Nephron progenitor cell (in vitro differentiated cells): ENCODE data around the gene MYO18B.
A peak's percentile ranks its signal among the peaks of the same experiment; 100 is the strongest.

Source experiments
- DNase-seq: peaks from one replicate; pipeline ENCODE4 v3.0.0; 2021
- H3K27ac Mint-ChIP-seq: 2 replicates; pipeline ENCODE4 v1.8.0; 2021; ENCODE audit warnings: mild to moderate bottlenecking, moderate library complexity, mixed read lengths
- H3K27me3 Mint-ChIP-seq: 2 replicates; pipeline ENCODE4 v1.8.0; 2021; ENCODE audit warnings: mild to moderate bottlenecking, low read depth, mixed read lengths; ENCODE audit not compliant: poor library complexity
- H3K36me3 Mint-ChIP-seq: 2 replicates; pipeline ENCODE4 v1.8.0; 2021; ENCODE audit warnings: low read depth, mixed read lengths
- H3K4me1 Mint-ChIP-seq: 2 replicates; pipeline ENCODE4 v1.8.0; 2021; ENCODE audit warnings: mixed read lengths
- H3K4me3 Mint-ChIP-seq: 2 replicates; pipeline ENCODE4 v1.8.0; 2021; ENCODE audit warnings: mild to moderate bottlenecking, moderate library complexity, mixed read lengths
- H3K9me3 Mint-ChIP-seq: 2 replicates; pipeline ENCODE4 v1.8.0; 2021; ENCODE audit warnings: mild to moderate bottlenecking, moderate library complexity, mixed read lengths
- CTCF ChIP-seq: fragments of 200-600 bp; sonication (generic); IDR thresholded peaks from 2 replicates; pipeline ENCODE4 v1.5.0; 2021; ENCODE audit warnings: antibody characterized with exemption

The MYO18B gene

DNA sequence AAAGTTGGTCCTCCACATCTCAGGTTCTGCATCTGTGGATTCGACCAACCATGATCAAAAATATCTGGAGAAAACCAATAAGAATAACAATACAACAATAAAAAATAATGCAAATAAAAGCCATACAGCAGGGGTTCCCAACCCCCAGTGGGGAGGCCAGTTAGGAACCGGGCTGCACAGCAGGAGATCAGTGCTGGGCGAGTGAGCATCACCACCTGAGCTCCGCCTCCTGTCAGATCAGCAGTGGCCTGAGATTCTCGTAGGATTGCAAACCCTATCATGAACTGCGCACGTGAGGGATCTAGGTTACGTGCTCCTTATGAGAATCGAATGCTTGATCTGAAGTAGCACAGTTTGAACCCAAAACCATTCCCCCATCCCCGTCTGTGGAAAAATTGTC is 25.4 kb upstream of the MYO18B start:
- Mint-ChIP-seq H3K4me3 (no peak overlapping the region), H3K9me3 (no peaks in the 10 kb centered on the region), H3K27me3 (no peaks in the 10 kb centered on the region), H3K36me3 (peaks cover 22% of the 10 kb centered on the region), H3K27ac (no peak overlapping the region), H3K4me1 (peaks cover 9% of the 10 kb centered on the region)
- no peak for TF ChIP-seq CTCF
- DNase-seq, result no peak

GRCh38 chr22:25718135-25718840 is 23.7 kb upstream of the MYO18B start:
- DNase-seq, result no peak
- Mint-ChIP-seq H3K27ac (no peak overlapping the region), H3K9me3 (no peaks in the 10 kb centered on the region)

DNA sequence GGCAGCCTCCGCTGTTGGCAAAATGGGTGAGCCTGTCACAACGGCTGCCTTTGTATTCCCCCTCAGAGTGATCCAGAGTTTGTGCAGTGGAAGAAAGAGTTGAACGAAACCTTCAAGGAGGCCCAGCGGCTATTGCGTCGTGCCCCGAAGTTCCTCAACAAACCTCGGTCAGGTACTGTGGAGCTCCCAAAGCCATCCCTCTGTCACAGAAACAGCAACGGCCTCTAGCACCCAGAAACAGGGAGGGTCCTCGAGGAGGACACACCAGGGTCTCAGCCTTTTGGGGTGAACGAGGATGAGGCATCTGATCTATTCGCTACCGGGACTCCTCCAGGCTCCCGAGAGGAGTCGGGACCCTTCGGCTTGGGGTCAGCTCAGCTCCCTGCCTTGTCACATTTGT is 19.8 kb upstream of the MYO18B start:
- DNase-seq, result no peak
- H3K27ac Mint-ChIP-seq, result peak overlapping the region; percentile 37
- peaks cover 4% of the 10 kb centered on the region for H3K4me1 Mint-ChIP-seq
- H3K4me3 Mint-ChIP-seq, result no peak overlapping the region
- H3K9me3 Mint-ChIP-seq, result no peaks in the 10 kb centered on the region
- H3K36me3 Mint-ChIP-seq, result peaks cover 18% of the 10 kb centered on the region
- TF ChIP-seq CTCF, result no peak
- no peaks in the 10 kb centered on the region for H3K27me3 Mint-ChIP-seq

More at GRCh38 chr22:25718135-25718840, 23.7 kb upstream of the MYO18B start:
- H3K4me3 Mint-ChIP-seq, result no peak overlapping the region
- no peak for TF ChIP-seq CTCF
- H3K36me3 Mint-ChIP-seq, result peaks cover 27% of the 10 kb centered on the region
- peaks cover 9% of the 10 kb centered on the region for H3K4me1 Mint-ChIP-seq
- no peaks in the 10 kb centered on the region for H3K27me3 Mint-ChIP-seq

DNA sequence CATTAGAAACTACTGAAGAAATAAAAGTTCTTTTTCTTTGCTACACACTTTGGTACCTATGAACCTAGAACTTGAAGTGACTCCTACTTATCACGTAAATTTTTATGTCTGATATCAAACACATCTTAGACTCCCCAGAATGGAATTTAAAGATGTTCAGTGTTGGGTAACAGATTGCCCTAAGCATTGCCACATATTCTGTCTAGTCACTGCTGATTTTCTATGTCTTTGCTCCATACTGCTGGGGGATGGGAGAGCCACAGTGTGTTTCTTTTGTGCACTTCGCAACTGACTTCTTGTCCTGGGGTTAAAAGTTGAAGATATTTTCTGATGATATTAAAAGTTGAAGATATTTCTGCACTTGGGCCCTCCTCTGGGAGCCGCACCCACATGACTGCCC is 19.4 kb upstream of the MYO18B start:
- TF ChIP-seq CTCF, result no peak
- peak overlapping the region; percentile 37 for H3K27ac Mint-ChIP-seq
- no peak for DNase-seq
- H3K27me3 Mint-ChIP-seq, result no peaks in the 10 kb centered on the region
- H3K4me3 Mint-ChIP-seq, result no peak overlapping the region
- no peaks in the 10 kb centered on the region for H3K9me3 Mint-ChIP-seq
- peaks cover 4% of the 10 kb centered on the region for H3K4me1 Mint-ChIP-seq
- H3K36me3 Mint-ChIP-seq, result peaks cover 14% of the 10 kb centered on the region

GRCh38 chr22:25726241-25726640 is 15.7 kb upstream of the MYO18B start:
- peaks cover 3% of the 10 kb centered on the region for H3K27me3 Mint-ChIP-seq
- TF ChIP-seq CTCF, result no peak
- DNase-seq, result no peak
- H3K4me1 Mint-ChIP-seq, result peaks cover 24% of the 10 kb centered on the region
- peaks cover 10% of the 10 kb centered on the region for H3K36me3 Mint-ChIP-seq
- H3K27ac Mint-ChIP-seq, result peak overlapping the region; percentile 69
- H3K4me3 Mint-ChIP-seq, result no peak overlapping the region
- H3K9me3 Mint-ChIP-seq, result no peaks in the 10 kb centered on the region

DNA sequence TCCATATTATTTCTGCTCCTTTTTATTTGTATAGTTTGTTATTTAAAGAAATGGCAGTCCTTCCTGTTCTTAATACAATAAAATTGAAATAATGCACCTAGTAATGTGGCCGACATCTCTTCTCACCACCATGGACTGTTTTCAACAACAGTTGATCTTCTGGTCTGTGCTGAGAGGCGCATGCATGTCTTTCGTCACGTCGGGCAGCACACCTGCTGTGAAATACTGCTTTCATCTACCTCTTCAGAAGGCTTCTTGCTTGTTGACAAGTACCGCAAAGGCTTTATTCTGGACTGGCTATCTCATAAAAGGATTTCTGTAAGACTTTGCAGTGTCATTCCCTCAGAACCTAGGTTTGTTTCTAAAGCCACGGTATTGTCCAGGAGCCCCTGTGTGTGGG is 13.9 kb upstream of the MYO18B start:
- peaks cover 4% of the 10 kb centered on the region for H3K36me3 Mint-ChIP-seq
- H3K27ac Mint-ChIP-seq, result no peak overlapping the region
- H3K27me3 Mint-ChIP-seq, result peaks cover 3% of the 10 kb centered on the region
- no peak for DNase-seq
- TF ChIP-seq CTCF, result no peak
- H3K9me3 Mint-ChIP-seq, result no peaks in the 10 kb centered on the region
- peaks cover 24% of the 10 kb centered on the region for H3K4me1 Mint-ChIP-seq
- H3K4me3 Mint-ChIP-seq, result no peak overlapping the region
